Liver (tissue), 3 donors: ENCODE results near the gene TAP2.

Source experiments
- CTCF ChIP-seq: fragments of 150-350 bp; IDR thresholded peaks from 2 replicates; pipeline ENCODE4 v1.5.1; 2017; ENCODE audit warnings: improper control_type of control experiment, low read depth, low read length; ENCODE audit not compliant: missing input control
- EGR1 ChIP-seq, 2 donors: IDR thresholded peaks; 2 replicates each; pipeline ENCODE4 v1.6.1; 2016 to 2018; ENCODE audit warnings: antibody characterized with exemption in 2 of 2, low read depth in 2 of 2
- RAD21 ChIP-seq, 2 donors: IDR thresholded peaks; 2 replicates each; pipeline ENCODE4 v1.6.1; 2016; ENCODE audit warnings: antibody characterized with exemption in 2 of 2, mild to moderate bottlenecking in 2 of 2
- donor health status: healthy.
- donor health status: healthy.

DNA sequence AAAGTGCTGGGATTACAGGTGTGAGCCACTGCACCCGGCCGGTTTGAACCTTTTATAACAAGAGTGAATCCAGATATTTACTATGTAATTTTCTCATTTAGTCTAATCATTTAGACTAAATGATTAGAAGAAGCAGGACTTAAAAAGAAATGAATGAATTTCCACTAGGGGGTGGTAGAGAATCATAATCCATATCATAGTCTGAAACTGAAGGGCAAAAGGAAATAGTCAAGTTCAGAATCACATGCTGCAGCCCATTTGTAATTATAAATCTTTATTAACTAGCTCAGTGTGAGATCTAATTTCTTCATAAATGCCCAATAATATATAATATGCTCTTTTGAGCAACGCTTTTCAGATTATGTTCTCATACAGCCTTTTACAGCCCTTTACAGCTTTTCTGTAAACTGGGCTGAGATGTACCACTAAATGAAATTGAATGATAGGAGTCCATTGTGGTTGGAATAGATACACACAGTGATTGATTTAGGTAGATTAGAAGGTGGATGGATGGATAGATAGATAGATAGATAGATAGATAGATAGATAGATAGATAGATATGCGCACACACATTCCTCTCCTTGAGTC is 47.3 kb upstream of the TAP2 start:
- peak; percentile 59 for TF ChIP-seq CTCF
- peak; percentile 84 to 88 for TF ChIP-seq RAD21 (IDR thresholded peaks at IDR 0.05)
- TF ChIP-seq EGR1 (IDR thresholded peaks at IDR 0.05; ENCODE audit: low read depth in 2 of 2), result no peak
